ENCODE measurements around the gene LIPA.
"Not testable (repeated sequence)": the region's sequence is repeated elsewhere in the genome, so short reads cannot be mapped to it uniquely, and the experiment has no call there.

The LIPA gene

GRCh38 chr10:89294721-89295239 is 43.2 kb upstream of the LIPA start:
- DNase-seq (ENCODE audit: extremely low read depth, low read depth), result no peak

GRCh38 chr10:89285303-89285702 is 33.7 kb upstream of the LIPA start:
- DNase-seq (ENCODE audit: extremely low read depth, low read depth), result not testable (repeated sequence)

More at GRCh38 chr10:89294721-89295239, 43.2 kb upstream of the LIPA start:
- TF ChIP-seq CTCF (IDR thresholded peaks at IDR 0.05; ENCODE audit: low read depth, low read length), result no peak

- not testable (repeated sequence) for DNase-seq (ENCODE audit: extremely low read depth, low read depth)
These were observed 33.1 kb upstream of the LIPA start for GRCh38 chr10:89284711-89285110.

- TF ChIP-seq CTCF (IDR thresholded peaks at IDR 0.05; ENCODE audit: low read depth, low read length), result no peak
- DNase-seq (ENCODE audit: extremely low read depth, low read depth), result peak; percentile 84
These were observed 32.4 kb upstream of the LIPA start for GRCh38 chr10:89283936-89284475.

GRCh38 chr10:89283025-89283935 is 31.7 kb upstream of the LIPA start:
- no peak for TF ChIP-seq CTCF (IDR thresholded peaks at IDR 0.05; ENCODE audit: low read depth, low read length)
- no peak for DNase-seq (ENCODE audit: extremely low read depth, low read depth)

GRCh38 chr10:89281606-89282395 is 30.2 kb upstream of the LIPA start:
- DNase-seq (ENCODE audit: extremely low read depth, low read depth), result no peak
- no peak for TF ChIP-seq CTCF (IDR thresholded peaks at IDR 0.05; ENCODE audit: low read depth, low read length)

GRCh38 chr10:89280508-89280907 is 28.9 kb upstream of the LIPA start:
- no peak for TF ChIP-seq CTCF (IDR thresholded peaks at IDR 0.05; ENCODE audit: low read depth, low read length)
- no peak for DNase-seq (ENCODE audit: extremely low read depth, low read depth)

GRCh38 chr10:89279421-89279869 is 27.9 kb upstream of the LIPA start:
- no peak for DNase-seq (ENCODE audit: extremely low read depth, low read depth)
- TF ChIP-seq CTCF (IDR thresholded peaks at IDR 0.05; ENCODE audit: low read depth, low read length), result no peak

All from AG09319 (cell line).